Measurements from ENCODE around the gene MYRF. TPM values are rescaled to one million over a fixed set of nuclear protein-coding genes. Genes with fewer than 3 reads are reported as not detected.

Gene MYRF
- total and polyA plus RNA-seq, 9 of the 15 experiments (the other 6 are each of a cell fraction or from before 2014, with no cell fraction given) = 2.3 to 25.8 (median 7.1) TPM

GRCh38 chr11:61733120-61733978, 19.1 kb upstream of the MYRF start (continued):
- TF ChIP-seq DMBX1 (CRISPR knock-in tag; IDR thresholded peaks at IDR 0.05; ENCODE audit: borderline replicate concordance) = no peak
- peak; percentile 69 to 95 for TF ChIP-seq RCOR1 (IDR thresholded peaks at IDR 0.05; ENCODE audit: borderline replicate concordance in 1 of 2, low read depth in 2 of 2, low read length in 2 of 2)
- no peak for TF ChIP-seq EHMT2 (IDR thresholded peaks at IDR 0.05)
- peak; percentile 63 to 72; a peak in 2 of 4 replicates for TF ChIP-seq SIN3A (IDR thresholded peaks at IDR 0.05; ENCODE audit: borderline replicate concordance in 2 of 2, control insufficient read depth in 1 of 2, low read depth in 2 of 2, low read length in 2 of 2)
- TF ChIP-seq SUPT5H (IDR thresholded peaks at IDR 0.05) = no peak
- TF ChIP-seq ATF1 (CRISPR knock-in tag; IDR thresholded peaks at IDR 0.05) = no peak
- peak; percentile 52 for TF ChIP-seq ATF1 (tag; IDR thresholded peaks at IDR 0.05)
- TF ChIP-seq TEAD4 (IDR thresholded peaks at IDR 0.05; ENCODE audit: low read length) = no peak
- peak; percentile 27; the same call in 1 of the 2 replicates for TF ChIP-seq TEAD4 (CRISPR knock-in tag; IDR thresholded peaks at IDR 0.05; ENCODE audit: borderline replicate concordance)
- no peak for TF ChIP-seq PURB (CRISPR knock-in tag; IDR thresholded peaks at IDR 0.05; ENCODE audit: low read depth)
- TF ChIP-seq CBX1 (IDR thresholded peaks at IDR 0.05; ENCODE audit: low read depth) = no peak
- peak; percentile 99 for TF ChIP-seq USF1 (CRISPR knock-in tag; IDR thresholded peaks at IDR 0.05)
- TF ChIP-seq ZNF174 (CRISPR knock-in tag; IDR thresholded peaks at IDR 0.05) = no peak
- TF ChIP-seq ZNF717 (CRISPR knock-in tag; IDR thresholded peaks at IDR 0.05) = no peak
- TF ChIP-seq RAD21 (CRISPR knock-in tag; conservative IDR thresholded peaks at IDR 0.05 in 1 of 2, IDR thresholded peaks at IDR 0.05 in 1 of 2) = peak; percentile 80 to 93
- peak; percentile 85 for TF ChIP-seq PKNOX1 (IDR thresholded peaks at IDR 0.05)
- TF ChIP-seq SAP30 (IDR thresholded peaks at IDR 0.05; ENCODE audit: borderline replicate concordance, insufficient read depth, low read depth, low read length, poor library complexity, severe bottlenecking) = peak; percentile 63
- TF ChIP-seq FOXP1 (CRISPR knock-in tag; IDR thresholded peaks at IDR 0.05) = 0 out of 2 replicates have a peak, but pooled peaks have one; percentile 26
- peak in 1 of 2 experiments; percentile 46; a peak in 2 of 4 replicates for TF ChIP-seq HDAC1 (IDR thresholded peaks at IDR 0.05)
- TF ChIP-seq ILF3 (IDR thresholded peaks at IDR 0.05; ENCODE audit: borderline replicate concordance) = no peak
- TF ChIP-seq BHLHE40 (IDR thresholded peaks at IDR 0.05; ENCODE audit: low read length) = peak; percentile 98
- peak; percentile 30 for TF ChIP-seq CTCFL (IDR thresholded peaks at IDR 0.05; ENCODE audit: borderline replicate concordance, insufficient read depth, low read depth, low read length, poor library complexity, severe bottlenecking)

All from K562 (cell line).